Right lung (tissue), 5 donors: ENCODE results near the gene PTPN14. TPM values are rescaled to one million over a fixed set of nuclear protein-coding genes. Genes with fewer than 3 reads are reported as not detected.
"Not testable (repeated sequence)": the region's sequence is repeated elsewhere in the genome, so short reads cannot be mapped to it uniquely, and the experiment has no call there.

Experiments
- DNase-seq, 2 donors: peaks; one replicate each; pipeline ENCODE4 v3.0.0-alpha.2; 2013
- polyA plus RNA-seq, 5 donors: library from polyadenylated mRNA; unstranded; fragments of 120-200 nt; gene quantifications; one replicate each; pipeline versions ENCODE4 v1.2.1 to v1.2.3, GENCODE V29; 2013; ENCODE audit warnings: inconsistent platforms in 1 of 5, low replicate concordance in 1 of 5; ENCODE audit not compliant: insufficient read length in 5 of 5, insufficient read depth in 1 of 5

The PTPN14 gene
- polyA plus RNA-seq, 5 donors = 10.3 to 16.9 (median 15.4) TPM

GRCh38 chr1:214402613-214403083, 148.8 kb downstream of the PTPN14 start:
- DNase-seq = no peak

DNA sequence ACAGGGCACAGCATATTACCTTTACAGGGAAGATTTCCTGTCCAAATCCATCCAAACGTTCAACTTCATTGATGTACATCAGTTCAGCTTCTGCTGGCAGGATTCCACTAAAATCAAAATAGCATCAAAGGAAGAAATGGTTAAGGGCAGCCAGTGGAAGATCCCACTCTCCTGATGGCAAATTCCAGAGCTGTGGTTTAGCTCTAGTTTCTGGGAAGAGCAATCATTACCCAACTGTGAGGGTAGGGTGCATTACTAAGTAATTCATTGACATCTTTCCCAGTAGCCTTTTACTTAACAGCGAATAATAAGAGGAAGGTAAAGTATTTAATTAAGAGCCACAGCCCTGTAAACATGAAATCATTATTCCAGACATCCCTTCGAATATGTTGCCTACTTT, 149.7 kb downstream of the PTPN14 start:
- DNase-seq = no peak

- no peak for DNase-seq
Observed at GRCh38 chr1:214400131-214400530, 151.3 kb downstream of the PTPN14 start.

GRCh38 chr1:214398490-214398889, 152.9 kb downstream of the PTPN14 start:
- DNase-seq = no peak

DNA sequence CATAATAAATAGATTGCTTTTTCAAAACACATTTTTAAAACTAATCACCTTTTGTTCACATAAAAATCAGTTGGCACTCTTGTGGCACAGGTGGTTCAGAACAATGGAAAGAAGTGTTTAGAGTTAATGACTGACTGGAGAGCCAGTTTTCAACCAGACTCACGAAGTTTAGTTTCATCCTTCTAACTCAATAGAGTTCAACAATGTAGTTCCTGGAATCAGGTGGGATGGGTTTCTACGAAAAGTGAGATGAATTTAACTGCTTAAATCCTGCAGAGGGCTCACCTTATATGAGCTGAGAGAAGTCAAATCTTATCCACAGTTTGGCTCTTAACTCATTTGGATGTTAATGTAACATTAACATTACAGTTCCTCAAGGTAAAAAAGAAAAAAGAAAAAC, 153.9 kb downstream of the PTPN14 start:
- no peak for DNase-seq

GRCh38 chr1:214396330-214396729, 155.1 kb downstream of the PTPN14 start:
- no peak for DNase-seq

GRCh38 chr1:214394569-214394968, 156.8 kb downstream of the PTPN14 start:
- DNase-seq = not testable (repeated sequence)

GRCh38 chr1:214393086-214393485, 158.3 kb downstream of the PTPN14 start:
- no peak for DNase-seq

DNA sequence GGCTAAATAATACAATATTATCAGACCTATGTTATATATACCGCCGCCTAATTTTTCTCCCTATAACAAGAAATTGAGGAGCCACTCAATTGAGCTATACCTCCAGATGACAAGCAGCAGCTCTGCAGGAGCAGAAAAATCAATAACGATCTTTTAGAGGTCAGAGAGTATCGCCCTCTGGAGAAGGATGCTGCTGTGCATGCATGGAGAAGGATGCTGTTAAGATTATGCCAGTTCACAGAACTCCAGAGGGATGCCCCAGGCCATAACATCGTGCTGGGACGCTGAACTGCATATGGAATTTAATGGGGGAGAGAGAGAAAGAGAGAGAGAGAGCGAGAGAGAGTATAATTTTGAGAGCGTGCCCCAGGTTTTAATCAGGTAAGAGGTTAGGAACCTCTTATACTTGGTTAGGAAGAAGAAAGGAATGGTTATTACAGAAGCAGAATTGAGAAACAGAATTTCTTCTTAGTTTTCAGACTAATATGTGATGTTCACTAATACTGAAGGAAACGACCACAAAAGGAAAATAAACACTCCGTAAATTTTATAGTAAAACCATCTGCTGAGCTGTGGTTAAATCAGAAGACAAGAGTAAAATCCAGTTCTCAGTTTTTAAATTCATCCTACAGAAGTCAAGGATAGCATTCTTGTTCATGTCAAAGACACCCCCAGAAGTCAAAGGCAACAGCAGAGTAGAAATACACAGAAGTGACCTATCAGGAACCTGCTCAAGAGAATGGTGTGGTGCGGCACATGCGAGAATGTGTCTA, 159.3 kb downstream of the PTPN14 start:
- DNase-seq = no peak

DNA sequence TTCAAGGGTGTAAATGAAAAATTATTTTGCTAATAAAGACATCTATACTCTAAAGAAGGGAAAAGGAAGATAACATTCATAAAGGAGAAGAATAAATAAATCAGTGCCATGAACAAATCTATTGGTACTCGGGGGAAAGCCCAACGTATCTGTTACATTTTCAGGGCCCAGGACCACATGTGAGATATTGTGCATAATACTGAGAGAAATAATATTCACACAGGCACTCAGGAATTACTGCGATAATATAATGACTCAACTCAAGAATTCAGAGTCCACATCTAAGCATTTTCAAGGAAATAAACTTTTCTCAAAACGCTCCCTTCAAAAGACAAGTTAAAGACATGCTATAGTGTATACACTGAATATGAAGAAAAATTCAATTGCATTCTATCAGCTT, 161.7 kb downstream of the PTPN14 start:
- DNase-seq = no peak

- no peak for DNase-seq
Observed at GRCh38 chr1:214386747-214387146, 164.7 kb downstream of the PTPN14 start.

DNA sequence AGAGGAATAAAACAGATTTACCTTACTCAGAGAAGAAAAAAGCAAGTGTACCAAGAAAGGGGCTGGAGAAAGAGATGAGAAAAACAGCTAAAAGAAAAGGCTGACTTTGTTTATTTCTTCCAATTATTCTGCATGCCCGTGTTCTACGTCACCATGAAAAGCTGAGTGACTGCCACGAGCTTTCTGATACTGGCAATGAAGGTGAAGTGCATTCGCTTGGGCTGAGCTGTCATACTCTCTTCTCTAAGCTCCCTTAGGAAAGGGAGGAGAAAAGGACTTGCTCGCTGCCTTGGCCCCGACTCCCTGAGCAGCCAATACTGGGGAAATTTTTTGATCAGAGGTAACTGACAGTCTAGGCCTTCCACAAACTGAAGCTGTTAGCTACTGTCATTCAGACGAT, 165.1 kb downstream of the PTPN14 start:
- DNase-seq = no peak

- no peak for DNase-seq
Observed at GRCh38 chr1:214385428-214385827, 166.0 kb downstream of the PTPN14 start.

GRCh38 chr1:214384373-214385079, 166.9 kb downstream of the PTPN14 start:
- DNase-seq = no peak

DNA sequence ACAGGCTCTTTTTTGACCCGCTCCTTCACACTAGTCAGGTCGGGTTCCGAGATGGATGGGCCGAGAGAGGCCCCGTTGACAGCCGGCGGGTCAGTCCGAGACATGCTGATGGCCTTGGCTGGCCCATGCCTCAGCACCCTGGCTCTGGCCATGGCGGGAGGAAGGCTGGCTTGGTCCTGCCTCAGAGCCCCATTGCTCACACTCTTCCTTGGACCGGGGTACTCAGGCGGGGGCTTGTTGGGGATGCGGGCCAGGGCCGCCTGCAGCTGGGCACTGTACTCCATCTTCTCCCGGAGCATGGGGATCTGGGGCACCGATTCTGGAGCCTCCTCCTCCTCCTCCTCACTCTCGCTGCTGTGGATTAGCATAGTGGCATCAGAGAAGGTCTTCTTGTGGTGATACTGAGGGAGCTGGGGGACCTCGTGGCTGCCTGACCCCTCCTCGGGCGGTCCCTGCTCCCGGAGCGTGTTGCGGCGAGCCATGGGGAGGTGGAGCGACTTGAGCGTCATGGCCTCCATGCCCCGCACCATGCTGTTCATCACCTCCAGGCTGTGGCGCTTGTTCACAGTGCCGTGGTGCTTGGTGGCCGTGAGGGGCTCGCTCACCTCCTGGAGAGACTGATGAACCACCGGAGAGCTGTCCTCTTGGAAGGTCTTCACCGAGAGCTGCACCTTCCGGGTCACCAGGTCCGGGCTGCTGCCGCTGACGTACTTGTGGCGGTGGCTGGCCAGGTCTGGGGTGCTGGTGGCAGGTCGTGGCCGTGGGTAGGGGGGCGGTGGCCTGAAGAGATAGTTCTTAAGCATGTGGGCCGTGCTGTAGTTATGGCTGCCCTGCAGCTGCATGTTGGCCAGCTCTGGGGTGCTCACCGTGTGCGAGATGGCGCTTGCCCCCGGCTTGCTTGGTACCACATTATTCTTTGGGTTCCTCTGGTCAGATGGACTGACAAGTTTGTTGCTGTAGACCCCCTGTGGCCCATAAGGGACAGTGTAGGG, 167.7 kb downstream of the PTPN14 start:
- no peak for DNase-seq

DNA sequence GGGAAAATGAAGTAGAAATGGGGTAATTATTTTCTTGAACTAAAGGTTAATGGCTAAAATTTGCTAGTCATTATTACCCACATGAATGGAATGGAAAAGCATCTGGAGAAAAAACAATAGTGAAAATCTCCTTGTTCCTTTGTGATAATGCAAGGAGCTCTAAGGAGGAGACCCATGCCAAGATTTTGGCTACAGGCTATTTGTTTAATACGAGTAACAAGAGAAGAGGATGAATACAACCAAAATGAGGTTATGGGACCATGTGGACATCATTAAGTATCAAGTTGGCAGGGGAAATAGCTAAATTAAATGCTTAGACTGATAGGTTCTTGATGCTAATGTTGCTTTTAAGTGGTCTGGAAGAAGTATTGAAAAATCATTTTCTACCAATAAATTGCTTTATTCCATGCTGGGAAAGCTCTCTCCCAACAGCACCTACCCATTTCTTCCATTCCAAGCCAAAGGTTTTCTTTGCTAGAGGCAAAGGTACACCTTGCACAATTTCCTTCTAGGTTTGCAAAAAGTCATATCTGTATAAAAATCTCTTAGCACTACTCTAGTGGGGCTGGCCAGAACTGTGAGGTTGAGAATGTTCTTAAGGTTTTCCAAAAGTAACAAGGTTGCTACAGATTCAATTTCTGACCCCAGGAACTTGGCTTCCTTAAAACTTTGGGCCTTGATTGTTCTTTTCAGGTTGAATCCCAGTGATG, 170.3 kb downstream of the PTPN14 start:
- no peak for DNase-seq

GRCh38 chr1:214380396-214380795, 171.0 kb downstream of the PTPN14 start:
- no peak for DNase-seq

DNA sequence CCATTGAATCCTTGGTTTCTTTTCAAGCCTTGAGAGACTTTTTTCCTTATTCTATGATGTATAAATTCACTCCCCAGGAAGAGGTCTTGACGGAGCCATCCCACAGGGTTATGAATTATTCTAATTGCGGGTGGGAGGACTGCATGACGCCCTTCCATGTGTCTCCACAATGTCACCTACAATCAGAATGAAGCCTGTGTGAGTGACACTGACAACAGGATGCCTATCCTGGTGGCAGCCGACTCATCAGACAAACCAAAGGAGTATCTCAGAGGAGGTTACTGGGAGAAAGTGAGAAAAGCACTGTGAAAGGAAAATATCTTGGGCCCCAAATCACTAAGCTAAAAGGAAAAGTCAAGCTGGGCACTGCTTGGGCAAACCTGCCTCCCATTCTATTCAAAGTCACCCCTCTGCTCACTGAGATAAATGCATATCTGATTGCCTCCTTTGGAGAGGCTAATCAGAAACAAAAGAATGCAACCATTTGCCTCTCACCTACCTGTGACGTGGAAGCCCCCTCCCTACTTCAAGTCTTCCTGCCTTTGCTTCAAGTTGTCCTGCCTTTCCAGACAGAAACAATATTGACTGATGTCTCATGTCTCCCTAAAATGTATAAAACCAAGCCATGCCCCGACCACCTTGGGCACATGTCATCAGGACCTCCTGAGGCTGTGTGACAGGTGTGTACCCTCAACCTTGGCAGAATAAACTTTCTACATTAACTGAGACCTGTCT, 172.0 kb downstream of the PTPN14 start:
- no peak for DNase-seq

DNA sequence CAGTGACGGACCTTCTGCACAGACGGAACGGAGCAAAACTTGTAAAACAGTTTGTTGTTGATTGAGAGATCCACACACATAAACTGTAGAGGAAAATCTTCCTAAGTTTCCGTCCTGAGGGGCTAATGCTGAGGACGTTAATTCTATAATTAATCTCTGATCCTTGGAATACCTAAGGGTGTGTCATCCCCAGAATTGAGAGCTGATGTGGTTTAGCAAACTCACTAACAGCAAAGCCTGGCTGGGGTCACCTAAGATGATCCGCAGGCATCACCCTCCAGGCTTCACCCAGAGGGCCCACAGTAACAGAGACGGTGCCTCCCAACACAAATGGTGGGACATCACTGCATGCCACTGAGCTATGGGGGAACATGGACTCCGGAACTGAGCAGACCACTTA, 172.9 kb downstream of the PTPN14 start:
- DNase-seq = no peak

DNA sequence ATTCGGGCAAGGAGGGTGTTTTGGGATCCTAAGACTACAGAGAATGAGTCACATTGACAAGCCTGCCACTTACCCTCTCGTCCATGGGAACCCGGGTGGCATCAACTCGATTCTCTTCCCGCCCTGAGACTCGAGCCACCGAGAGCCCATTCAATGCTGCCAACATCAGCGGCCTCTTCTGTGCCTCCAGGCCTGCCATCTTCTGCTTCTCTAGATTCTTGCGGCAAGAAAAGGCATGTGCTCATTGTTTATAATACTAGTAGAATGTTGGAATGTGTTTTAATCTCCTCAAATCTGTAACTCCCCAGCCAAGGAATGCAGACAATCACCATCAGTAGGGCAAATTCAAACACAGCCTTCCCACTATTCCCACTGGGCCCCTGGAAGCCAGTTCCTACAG, 173.5 kb downstream of the PTPN14 start:
- DNase-seq = no peak

GRCh38 chr1:214377485-214377884, 173.9 kb downstream of the PTPN14 start:
- no peak for DNase-seq
